ENCODE data around the gene LOXL1. TPM values are rescaled to one million over a fixed set of nuclear protein-coding genes. Genes with fewer than 3 reads are reported as not detected.

LOXL1 gene
- polyA plus RNA-seq, 1 experiment, result 92.9 TPM

DNA sequence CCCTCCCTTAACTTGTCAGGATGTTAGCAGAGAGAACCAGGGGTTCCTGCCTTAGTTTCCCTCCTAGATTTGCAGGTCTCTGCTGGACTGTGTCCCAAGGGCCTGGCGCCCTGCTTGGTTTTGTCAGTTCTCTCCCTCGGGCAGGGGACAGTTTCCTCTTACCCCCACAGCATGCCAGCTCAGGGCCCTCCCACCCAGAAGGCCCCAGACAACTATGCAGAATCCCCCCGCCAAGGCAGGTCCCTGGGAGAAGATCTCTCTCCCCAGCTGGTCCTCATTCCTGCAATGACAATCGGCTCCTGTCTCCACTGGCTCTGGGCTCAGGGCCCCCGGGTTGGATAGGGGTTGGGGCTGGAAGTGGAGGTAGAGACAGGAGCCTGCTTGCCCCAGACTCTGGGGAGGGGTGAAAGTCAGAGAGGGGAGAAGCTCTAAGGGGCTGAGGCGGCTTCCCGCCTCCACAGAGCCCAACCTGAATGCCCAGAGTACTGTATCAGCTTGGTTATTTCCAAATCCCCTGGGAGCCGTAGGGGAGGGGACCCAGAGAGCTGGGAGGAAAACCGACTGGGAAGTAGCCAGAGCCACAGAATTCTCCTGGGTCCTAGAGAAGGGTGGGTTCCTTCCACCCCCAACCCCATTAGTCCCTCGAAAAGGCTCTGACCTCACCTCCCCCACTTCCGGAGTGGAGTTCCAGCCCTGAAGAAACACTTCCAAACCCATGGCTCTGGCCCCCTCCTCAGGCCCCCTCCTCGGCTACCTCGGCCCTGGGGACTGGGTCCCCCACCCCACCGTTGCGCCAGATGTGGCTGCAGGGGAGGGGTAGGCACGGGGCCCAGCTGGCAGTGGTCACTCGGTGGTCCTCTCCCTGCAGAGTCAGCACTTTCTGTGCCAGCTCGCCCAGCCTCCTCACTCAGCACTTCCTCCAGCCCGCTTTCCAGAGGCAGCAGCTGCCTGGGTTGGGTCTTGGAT lies 3.8 kb upstream of the LOXL1 start:
- CTCF ChIA-PET, result interaction anchor here (0.8 to 9.2 kb wide), 8 partner anchors 14 to 286 kb away, joined by 3 to 68 read pairs (median 4); partner anchors contain the start of gene TBC1D21
- POLR2A ChIA-PET, result interaction anchor here (0.7 kb wide), 1 partner anchor 16 kb away, joined by 3 read pairs; no protein-coding TSS in a partner anchor
- Histone ChIP-seq H3K36me3 (ENCODE audit: control insufficient read depth, insufficient read depth, low read length) (no peaks in the 10 kb centered on the region; the same call in 1 of the 2 replicates), H3K4me3 (ENCODE audit: low read depth, low read length) (no peak overlapping the region), H3K27me3 (ENCODE audit: control insufficient read depth, insufficient read depth, low read length) (no peaks in the 10 kb centered on the region)
- DNase-seq (ENCODE audit: low read depth), result no peak
- TF ChIP-seq, protein P1, sequence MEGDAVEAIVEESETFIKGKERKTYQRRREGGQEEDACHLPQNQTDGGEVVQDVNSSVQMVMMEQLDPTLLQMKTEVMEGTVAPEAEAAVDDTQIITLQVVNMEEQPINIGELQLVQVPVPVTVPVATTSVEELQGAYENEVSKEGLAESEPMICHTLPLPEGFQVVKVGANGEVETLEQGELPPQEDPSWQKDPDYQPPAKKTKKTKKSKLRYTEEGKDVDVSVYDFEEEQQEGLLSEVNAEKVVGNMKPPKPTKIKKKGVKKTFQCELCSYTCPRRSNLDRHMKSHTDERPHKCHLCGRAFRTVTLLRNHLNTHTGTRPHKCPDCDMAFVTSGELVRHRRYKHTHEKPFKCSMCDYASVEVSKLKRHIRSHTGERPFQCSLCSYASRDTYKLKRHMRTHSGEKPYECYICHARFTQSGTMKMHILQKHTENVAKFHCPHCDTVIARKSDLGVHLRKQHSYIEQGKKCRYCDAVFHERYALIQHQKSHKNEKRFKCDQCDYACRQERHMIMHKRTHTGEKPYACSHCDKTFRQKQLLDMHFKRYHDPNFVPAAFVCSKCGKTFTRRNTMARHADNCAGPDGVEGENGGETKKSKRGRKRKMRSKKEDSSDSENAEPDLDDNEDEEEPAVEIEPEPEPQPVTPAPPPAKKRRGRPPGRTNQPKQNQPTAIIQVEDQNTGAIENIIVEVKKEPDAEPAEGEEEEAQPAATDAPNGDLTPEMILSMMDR (IDR thresholded peaks at IDR 0.05; ENCODE audit: insufficient read depth, low read depth, low read length), result no peak

- Histone ChIP-seq H3K27me3 (ENCODE audit: control insufficient read depth, insufficient read depth, low read length) (no peaks in the 10 kb centered on the region), H3K36me3 (ENCODE audit: control insufficient read depth, insufficient read depth, low read length) (no peaks in the 10 kb centered on the region; the same call in 1 of the 2 replicates), H3K4me3 (ENCODE audit: low read depth, low read length) (no peak overlapping the region)
- TF ChIP-seq, protein P1 (IDR thresholded peaks at IDR 0.05; ENCODE audit: insufficient read depth, low read depth, low read length), result no peak
- no peak for DNase-seq (ENCODE audit: low read depth)
- ChIA-PET CTCF (interaction anchor here (0.6 to 9.2 kb wide), 6 partner anchors 13 to 385 kb away, joined by 3 to 68 read pairs (median 4); no protein-coding TSS in a partner anchor), POLR2A (interaction anchor here (0.6 to 0.7 kb wide), 2 partner anchors 17 to 1215 kb away, joined by 3 to 4 read pairs; no protein-coding TSS in a partner anchor)
Observed at GRCh38 chr15:73923156-73923487, 3.1 kb upstream of the LOXL1 start.

DNA sequence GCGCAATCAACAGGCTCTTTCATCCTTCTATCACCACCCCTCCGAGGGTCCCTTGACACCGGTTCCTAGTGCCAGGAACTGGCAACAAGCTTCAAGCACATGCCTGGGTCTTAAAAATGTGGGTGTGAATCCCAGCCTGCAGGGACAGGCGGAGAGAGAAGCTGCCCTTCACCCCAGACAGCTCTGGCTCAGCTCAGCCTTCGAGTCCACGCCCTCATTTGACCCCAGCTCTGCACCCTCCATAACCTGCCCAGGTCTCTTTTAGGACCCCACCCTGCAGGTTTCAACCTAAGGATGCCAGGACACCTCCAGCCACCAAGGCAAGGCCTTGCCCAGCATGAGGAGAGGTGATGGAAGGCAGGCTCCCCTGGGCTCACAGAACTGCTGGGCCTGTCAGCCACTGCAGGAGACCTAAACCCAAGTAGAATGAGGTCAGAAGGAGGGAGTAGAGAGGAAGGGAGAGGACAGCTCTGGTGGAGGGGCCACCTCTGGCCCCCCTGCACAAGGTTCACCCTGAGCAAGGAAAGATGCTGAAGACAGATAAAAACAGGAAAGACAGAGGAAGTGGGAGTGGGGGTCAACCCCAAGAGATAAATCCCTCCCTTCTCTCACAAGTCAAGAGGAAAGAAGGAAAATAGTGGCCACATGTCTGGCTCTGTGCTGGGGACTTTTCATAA lies 2.6 kb upstream of the LOXL1 start:
- H3K27me3 ChIP-seq (ENCODE audit: control insufficient read depth, insufficient read depth, low read length), result no peaks in the 10 kb centered on the region
- no peak overlapping the region for H3K4me3 ChIP-seq (ENCODE audit: low read depth, low read length)
- POLR2A ChIA-PET, result interaction anchor here (0.6 kb wide), 1 partner anchor 1216 kb away, joined by 4 read pairs; no protein-coding TSS in a partner anchor
- no peak for DNase-seq (ENCODE audit: low read depth)
- TF ChIP-seq, protein P1 (IDR thresholded peaks at IDR 0.05; ENCODE audit: insufficient read depth, low read depth, low read length), result no peak
- H3K36me3 ChIP-seq (ENCODE audit: control insufficient read depth, insufficient read depth, low read length), result no peaks in the 10 kb centered on the region; the same call in 1 of the 2 replicates
- CTCF ChIA-PET, result interaction anchor here (0.6 to 9.2 kb wide), 7 partner anchors 13 to 385 kb away, joined by 3 to 68 read pairs (median 3); no protein-coding TSS in a partner anchor

GRCh38 chr15:73924171-73924921 lies 1.9 kb upstream of the LOXL1 start:
- POLR2A ChIA-PET, result no interaction called here
- Histone ChIP-seq H3K4me3 (ENCODE audit: low read depth, low read length) (no peak overlapping the region), H3K36me3 (ENCODE audit: control insufficient read depth, insufficient read depth, low read length) (no peaks in the 10 kb centered on the region), H3K27me3 (ENCODE audit: control insufficient read depth, insufficient read depth, low read length) (no peaks in the 10 kb centered on the region)
- CTCF ChIA-PET, result interaction anchor here (0.8 to 4.3 kb wide), 3 partner anchors 25 to 113 kb away, joined by 3 to 16 read pairs (median 3); no protein-coding TSS in a partner anchor
- TF ChIP-seq, protein P1 (IDR thresholded peaks at IDR 0.05; ENCODE audit: insufficient read depth, low read depth, low read length), result no peak
- DNase-seq (ENCODE audit: low read depth), result no peak
